HEK293 (cell line): ENCODE results near the gene KIF5A.

ENCODE experiments used
- CTCF ChIA-PET: fragments of 350-600 bp; formaldehyde crosslinking; extraction: SDS; loops from one replicate; lab custom pipeline; 2021; ENCODE audit warnings: antibody characterized with exemption; lab: Yijun Ruan, JAX
- POLR2A ChIA-PET: fragments of 300-600 bp; formaldehyde crosslinking; extraction: SDS; loops from one replicate; lab custom pipeline; 2020; ENCODE audit warnings: antibody characterized with exemption, inconsistent platforms; lab: Yijun Ruan, JAX
- H3K27ac ChIP-seq: fragments of 200-500 bp; sonication (Bioruptor generic); 2 replicates; pipeline ENCODE4 v1.5.1; 2014; ENCODE audit warnings: low read depth, low read length, control low read depth, inconsistent platforms; ENCODE audit errors: extremely low read depth
- H3K36me3 ChIP-seq, 2 experiments: fragments of 200-500 bp in 1 of 2; sonication (Bioruptor generic) in 1 of 2; 1 replicate in 1 of 2; 2 replicates in 1 of 2; pipeline ENCODE4 v1.5.1; 2014 to 2017; ENCODE audit warnings: inconsistent platforms in 2 of 2, low read length in 2 of 2; ENCODE audit not compliant: control insufficient read depth in 2 of 2, insufficient read depth in 1 of 2
- H3K4me1 ChIP-seq: fragments of 200-500 bp; sonication (Bioruptor generic); 2 replicates; pipeline ENCODE4 v1.5.1; 2014; ENCODE audit warnings: mild to moderate bottlenecking, low read length, inconsistent platforms; ENCODE audit not compliant: control insufficient read depth, insufficient read depth
- H3K4me3 ChIP-seq: 2 replicates; pipeline ENCODE4 v1.5.1; 2011; ENCODE audit warnings: low read depth, mild to moderate bottlenecking, control low read depth, low read length, moderate library complexity
- H3K9me3 ChIP-seq: fragments of 200-500 bp; sonication (Bioruptor generic); 2 replicates; pipeline ENCODE4 v1.5.1; 2014; ENCODE audit warnings: low read depth, low read length, inconsistent platforms; ENCODE audit not compliant: control insufficient read depth, insufficient read depth
- HOXD13 ChIP-seq: sonication (generic); formaldehyde crosslinking; IDR thresholded peaks from 2 replicates; pipeline ENCODE4 v1.8.0; 2022; ENCODE audit warnings: missing genetic modification reagents, borderline replicate concordance
- OVOL3 ChIP-seq: fragments of 450-650 bp; formaldehyde crosslinking; IDR thresholded peaks from 2 replicates; pipeline ENCODE4 v1.5.1; 2016; ENCODE audit warnings: missing biosample characterization, missing genetic modification characterization
- SALL2 ChIP-seq: fragments of 450-650 bp; formaldehyde crosslinking; IDR thresholded peaks from 2 replicates; pipeline ENCODE4 v1.5.0; 2017; ENCODE audit warnings: missing biosample characterization, mild to moderate bottlenecking, missing genetic modification characterization, borderline replicate concordance
- ZBTB10 ChIP-seq: fragments of 450-650 bp; formaldehyde crosslinking; IDR thresholded peaks from 2 replicates; pipeline ENCODE4 v1.5.1; 2016; ENCODE audit warnings: missing biosample characterization, missing genetic modification characterization
- ZFP37 ChIP-seq: fragments of 450-650 bp; formaldehyde crosslinking; IDR thresholded peaks from 2 replicates; pipeline ENCODE4 v1.5.1; 2016; ENCODE audit warnings: missing biosample characterization, missing genetic modification characterization
- ZFP69B ChIP-seq: fragments of 450-650 bp; formaldehyde crosslinking; IDR thresholded peaks from 2 replicates; pipeline ENCODE4 v1.5.1; 2016; ENCODE audit warnings: missing biosample characterization, missing genetic modification characterization
- ZNF132 ChIP-seq: fragments of 450-650 bp; formaldehyde crosslinking; IDR thresholded peaks from 2 replicates; pipeline ENCODE4 v1.5.1; 2017; ENCODE audit warnings: missing biosample characterization, missing genetic modification characterization, borderline replicate concordance
- ZNF140 ChIP-seq: fragments of 450-650 bp; formaldehyde crosslinking; IDR thresholded peaks from 2 replicates; pipeline ENCODE4 v1.5.1; 2016; ENCODE audit warnings: missing biosample characterization, missing genetic modification characterization
- ZNF169 ChIP-seq: fragments of 450-650 bp; formaldehyde crosslinking; IDR thresholded peaks from 2 replicates; pipeline ENCODE4 v1.5.1; 2016; ENCODE audit warnings: missing biosample characterization, missing genetic modification characterization
- ZNF248 ChIP-seq: fragments of 450-650 bp; formaldehyde crosslinking; IDR thresholded peaks from 2 replicates; pipeline ENCODE4 v1.5.1; 2017; ENCODE audit warnings: missing biosample characterization, missing genetic modification characterization
- ZNF350 ChIP-seq: fragments of 450-650 bp; formaldehyde crosslinking; IDR thresholded peaks from 2 replicates; pipeline ENCODE4 v1.5.0; 2017; ENCODE audit warnings: missing biosample characterization, mild to moderate bottlenecking, missing genetic modification characterization
- ZNF391 ChIP-seq: fragments of 450-650 bp; formaldehyde crosslinking; IDR thresholded peaks from 2 replicates; pipeline ENCODE4 v1.5.1; 2016; ENCODE audit warnings: low read depth, missing biosample characterization, missing genetic modification characterization, borderline replicate concordance
- ZNF398 ChIP-seq: fragments of 450-650 bp; formaldehyde crosslinking; IDR thresholded peaks from 2 replicates; pipeline ENCODE4 v1.5.1; 2017; ENCODE audit warnings: missing biosample characterization, missing genetic modification characterization
- ZNF449 ChIP-seq: fragments of 450-650 bp; formaldehyde crosslinking; IDR thresholded peaks from 2 replicates; pipeline ENCODE4 v1.5.1; 2017; ENCODE audit warnings: missing biosample characterization, mild to moderate bottlenecking, missing genetic modification characterization, moderate library complexity
- ZNF513 ChIP-seq: fragments of 450-650 bp; IDR thresholded peaks from 2 replicates; pipeline ENCODE4 v1.5.1; 2018; ENCODE audit warnings: missing biosample characterization, missing genetic modification characterization
- ZNF530 ChIP-seq: fragments of 450-650 bp; formaldehyde crosslinking; IDR thresholded peaks from 2 replicates; pipeline ENCODE4 v1.5.1; 2016; ENCODE audit warnings: low read depth, missing biosample characterization, missing genetic modification characterization
- ZNF549 ChIP-seq: fragments of 450-650 bp; IDR thresholded peaks from 2 replicates; pipeline ENCODE4 v1.5.1; 2018; ENCODE audit warnings: missing biosample characterization, missing genetic modification characterization, mild to moderate bottlenecking, inconsistent platforms, moderate library complexity
- ZNF626 ChIP-seq: fragments of 450-650 bp; sonication (Bioruptor Pico); formaldehyde crosslinking; IDR thresholded peaks from 2 replicates; pipeline ENCODE4 v1.5.1; 2018; ENCODE audit warnings: missing biosample characterization, missing genetic modification characterization, inconsistent platforms
- ZNF639 ChIP-seq: fragments of 450-650 bp; formaldehyde crosslinking; IDR thresholded peaks from 2 replicates; pipeline ENCODE4 v1.5.1; 2016; ENCODE audit warnings: missing biosample characterization, missing genetic modification characterization
- ZNF664 ChIP-seq: fragments of 450-650 bp; formaldehyde crosslinking; IDR thresholded peaks from 2 replicates; pipeline ENCODE4 v1.5.1; 2016; ENCODE audit warnings: missing biosample characterization, missing genetic modification characterization
- ZNF704 ChIP-seq: fragments of 450-650 bp; formaldehyde crosslinking; IDR thresholded peaks from 2 replicates; pipeline ENCODE4 v1.5.1; 2016; ENCODE audit warnings: missing biosample characterization, missing genetic modification characterization
- ZNF777 ChIP-seq: fragments of 450-650 bp; formaldehyde crosslinking; IDR thresholded peaks from 2 replicates; pipeline ENCODE4 v1.5.1; 2017; ENCODE audit warnings: missing biosample characterization, missing genetic modification characterization, borderline replicate concordance
- ZNF792 ChIP-seq: fragments of 450-650 bp; formaldehyde crosslinking; IDR thresholded peaks from 2 replicates; pipeline ENCODE4 v1.5.1; 2016; ENCODE audit warnings: missing biosample characterization, missing genetic modification characterization

The KIF5A gene

GRCh38 chr12:57610554-57611107, 60.8 kb downstream of the KIF5A start:
- Histone ChIP-seq H3K27ac (no peak overlapping the region; the same call in 1 of the 2 replicates), H3K36me3 (peaks cover 0 to 48% of the 10 kb centered on the region in 2 experiments; a peak in 1 of 3 replicates), H3K4me3 (peak overlapping the region; percentile 63; the same call in 1 of the 2 replicates), H3K4me1 (peaks cover 4% of the 10 kb centered on the region), H3K9me3 (no peaks in the 10 kb centered on the region)
- CTCF ChIA-PET: interaction anchor here (0.8 to 2.5 kb wide), 3 partner anchors 10 to 115 kb away, joined by 3 to 9 read pairs (median 3); no protein-coding TSS in a partner anchor
- TF ChIP-seq ZNF449 (tag by site-specific recombination) (no peak), ZNF777 (tag by site-specific recombination) (no peak), ZNF140 (tag by site-specific recombination) (no peak), ZNF639 (no peak), ZNF664 (tag by site-specific recombination) (no peak), ZNF132 (tag by site-specific recombination) (no peak), ZNF391 (tag by site-specific recombination) (no peak), ZNF549 (tag by site-specific recombination) (no peak), ZNF704 (tag by site-specific recombination) (no peak), ZNF248 (no peak), ZNF350 (tag by site-specific recombination) (no peak), ZNF792 (tag by site-specific recombination) (no peak), HOXD13 (CRISPR knock-in tag) (no peak), OVOL3 (tag by site-specific recombination) (no peak), ZNF513 (tag by site-specific recombination) (no peak), ZNF169 (tag by site-specific recombination) (no peak), ZNF626 (tag by site-specific recombination) (no peak)
- POLR2A ChIA-PET: interaction anchor here (0.9 to 1.4 kb wide), 7 partner anchors 9 to 115 kb away, joined by 3 to 7 read pairs (median 4); partner anchors contain the start of gene PIP4K2C

- Histone ChIP-seq H3K4me3 (peak within 1 kb of the TSS; percentile 63), H3K36me3 (peaks cover 0 to 55% of the 10 kb centered on the region in 2 experiments; a peak in 1 of 3 replicates), H3K4me1 (peaks cover 2% of the 10 kb centered on the region), H3K27ac (peak within 1 kb of the TSS; percentile 64; the same call in 1 of the 2 replicates), H3K9me3 (no peaks in the 10 kb centered on the region)
- ChIA-PET CTCF (interaction anchor here (1.0 to 2.5 kb wide), 2 partner anchors 28 to 115 kb away, joined by 3 to 9 read pairs; no protein-coding TSS in a partner anchor), POLR2A (interaction anchor here (0.6 to 1.4 kb wide), 8 partner anchors 8 to 304 kb away, joined by 3 to 7 read pairs (median 4); partner anchors contain the start of gene PIP4K2C)
- TF ChIP-seq ZNF530 (tag by site-specific recombination) (no peak), ZFP69B (tag by site-specific recombination) (peak; percentile 82; the same call in 1 of the 2 replicates), ZNF140 (tag by site-specific recombination) (no peak), SALL2 (no peak), ZBTB10 (tag by site-specific recombination) (no peak; the same call in 1 of the 2 replicates), ZNF398 (tag by site-specific recombination) (peak; percentile 92), ZFP37 (tag by site-specific recombination) (no peak)
These were observed 61.4 kb downstream of the KIF5A start, which contains the start of gene ARHGEF25 for GRCh38 chr12:57611108-57611826. Gene ARHGEF25, plus strand, starts transcription at chr12:57611435. Its CDS starts 460 bp downstream, at chr12:57611895.
